OCI-M1 (cell line): ENCODE data around the gene SREK1IP1.
A peak's percentile ranks its signal among the peaks of the same experiment; 100 is the strongest.

Source experiments
- DNase-seq: peaks from one replicate; lab custom pipeline; 2025; lab: John Stamatoyannopoulos, UW

The SREK1IP1 gene

GRCh38 chr5:64768358-64769312 lies at the start of gene SREK1IP1, which contains the start of gene CWC27:
SREK1IP1 (minus strand) TSS chr5:64768691; CDS start chr5:64768517, 174 bp downstream.
CWC27 (plus strand) TSS chr5:64768930; CDS start chr5:64769147, 217 bp downstream.
- DNase-seq: peak; percentile 91

- no peak for DNase-seq
Observed at GRCh38 chr5:64818245-64818644, 49.8 kb upstream of the SREK1IP1 start.

GRCh38 chr5:64814073-64814472 lies 45.6 kb upstream of the SREK1IP1 start:
- no peak for DNase-seq

- DNase-seq: peak; percentile 65
Observed at GRCh38 chr5:64811050-64811640, 42.7 kb upstream of the SREK1IP1 start.

- no peak for DNase-seq
Observed at GRCh38 chr5:64807520-64807919, 39.0 kb upstream of the SREK1IP1 start.

GRCh38 chr5:64806537-64806936 lies 38.0 kb upstream of the SREK1IP1 start:
- DNase-seq: no peak

GRCh38 chr5:64800926-64801325 lies 32.4 kb upstream of the SREK1IP1 start:
- DNase-seq: no peak

GRCh38 chr5:64796301-64796700 lies 27.8 kb upstream of the SREK1IP1 start:
- no peak for DNase-seq

- no peak for DNase-seq
Observed at GRCh38 chr5:64794053-64794770, 25.7 kb upstream of the SREK1IP1 start.

- DNase-seq: no peak
Observed at GRCh38 chr5:64792469-64792868, 24.0 kb upstream of the SREK1IP1 start.

GRCh38 chr5:64790210-64790609 lies 21.7 kb upstream of the SREK1IP1 start:
- DNase-seq: no peak

- DNase-seq: no peak
Observed at GRCh38 chr5:64789457-64789856, 21.0 kb upstream of the SREK1IP1 start.

- DNase-seq: no peak
Observed at GRCh38 chr5:64788156-64788555, 19.7 kb upstream of the SREK1IP1 start.

GRCh38 chr5:64786372-64786771 lies 17.9 kb upstream of the SREK1IP1 start:
- no peak for DNase-seq

- peak; percentile 86 for DNase-seq
Observed at GRCh38 chr5:64784451-64785025, 16.0 kb upstream of the SREK1IP1 start.

- DNase-seq: no peak
Observed at GRCh38 chr5:64775291-64775690, 6.8 kb upstream of the SREK1IP1 start.

- no peak for DNase-seq
Observed at GRCh38 chr5:64773533-64773932, 5.0 kb upstream of the SREK1IP1 start.

- DNase-seq: no peak
Observed at GRCh38 chr5:64771736-64772135, 3.2 kb upstream of the SREK1IP1 start.

- no peak for DNase-seq
Observed at GRCh38 chr5:64769855-64770254, 1.4 kb upstream of the SREK1IP1 start.

GRCh38 chr5:64767959-64768357 lies 533 bp downstream of the SREK1IP1 start:
- no peak for DNase-seq

GRCh38 chr5:64766941-64767340 lies 1.6 kb downstream of the SREK1IP1 start:
- DNase-seq: no peak
